ENCODE data around the gene ZNF516.

ZNF516 gene

GRCh38 chr18:76453932-76454331 lies 41.1 kb downstream of the ZNF516 start:
- no peaks in the 10 kb centered on the region for H3K9me3 ChIP-seq (ENCODE audit: low read length)
- no peak overlapping the region for H3K27ac ChIP-seq (ENCODE audit: low read depth, low read length, poor library complexity, severe bottlenecking)
- H3K4me3 ChIP-seq (ENCODE audit: low read depth, low read length, poor library complexity, severe bottlenecking): no peak overlapping the region
- no peaks in the 10 kb centered on the region for H3K27me3 ChIP-seq (ENCODE audit: insufficient read depth, low read length)
- no peak overlapping the region for H3K4me2 ChIP-seq (ENCODE audit: low read length)
- H3K9me2 ChIP-seq (ENCODE audit: low read depth, low read length): no peaks in the 10 kb centered on the region
- no peak overlapping the region for H2AFZ ChIP-seq (ENCODE audit: low read length)
- no peak overlapping the region for H3K9ac ChIP-seq (ENCODE audit: low read length)
- H3K79me2 ChIP-seq (ENCODE audit: insufficient read depth, low read length): peaks cover 4% of the 10 kb centered on the region; the same call in 1 of the 2 replicates
- peaks cover 17% of the 10 kb centered on the region for H3K4me1 ChIP-seq (ENCODE audit: insufficient read depth, low read length, severe bottlenecking)
- no peaks in the 10 kb centered on the region for H3K36me3 ChIP-seq (ENCODE audit: insufficient read depth, low read length)
- TF ChIP-seq CTCF (IDR thresholded peaks at IDR 0.05; ENCODE audit: low read length): no peak
- no peak for TF ChIP-seq EZH2 (IDR thresholded peaks at IDR 0.05; ENCODE audit: borderline replicate concordance, low read length)
- H4K20me1 ChIP-seq (ENCODE audit: insufficient read depth, low read length): 0 out of 2 replicates have a peak, but pooled peaks cover 4% of the 10 kb centered on the region
- no peaks in the 10 kb centered on the region for H3F3A ChIP-seq (ENCODE audit: insufficient read depth, low read length)

GRCh38 chr18:76453057-76453561 lies 41.9 kb downstream of the ZNF516 start:
- Histone ChIP-seq H3F3A (ENCODE audit: insufficient read depth, low read length) (no peaks in the 10 kb centered on the region), H3K4me2 (ENCODE audit: low read length) (no peak overlapping the region), H3K27ac (ENCODE audit: low read depth, low read length, poor library complexity, severe bottlenecking) (no peak overlapping the region), H3K79me2 (ENCODE audit: insufficient read depth, low read length) (peaks cover 4% of the 10 kb centered on the region; the same call in 1 of the 2 replicates), H3K4me1 (ENCODE audit: insufficient read depth, low read length, severe bottlenecking) (peaks cover 20% of the 10 kb centered on the region), H3K9ac (ENCODE audit: low read length) (no peak overlapping the region), H2AFZ (ENCODE audit: low read length) (no peak overlapping the region), H3K9me3 (ENCODE audit: low read length) (no peaks in the 10 kb centered on the region), H3K9me2 (ENCODE audit: low read depth, low read length) (no peaks in the 10 kb centered on the region), H3K36me3 (ENCODE audit: insufficient read depth, low read length) (no peaks in the 10 kb centered on the region), H4K20me1 (ENCODE audit: insufficient read depth, low read length) (0 out of 2 replicates have a peak, but pooled peaks cover 4% of the 10 kb centered on the region), H3K4me3 (ENCODE audit: low read depth, low read length, poor library complexity, severe bottlenecking) (no peak overlapping the region), H3K27me3 (ENCODE audit: insufficient read depth, low read length) (no peaks in the 10 kb centered on the region)
- no peak for TF ChIP-seq CTCF (IDR thresholded peaks at IDR 0.05; ENCODE audit: low read length)
- TF ChIP-seq EZH2 (IDR thresholded peaks at IDR 0.05; ENCODE audit: borderline replicate concordance, low read length): no peak

GRCh38 chr18:76452357-76452756 lies 42.7 kb downstream of the ZNF516 start:
- H3K9me2 ChIP-seq (ENCODE audit: low read depth, low read length): no peaks in the 10 kb centered on the region
- no peak overlapping the region for H3K4me3 ChIP-seq (ENCODE audit: low read depth, low read length, poor library complexity, severe bottlenecking)
- peaks cover 22% of the 10 kb centered on the region for H3K4me1 ChIP-seq (ENCODE audit: insufficient read depth, low read length, severe bottlenecking)
- H3K4me2 ChIP-seq (ENCODE audit: low read length): no peak overlapping the region
- H3F3A ChIP-seq (ENCODE audit: insufficient read depth, low read length): no peaks in the 10 kb centered on the region
- H3K9ac ChIP-seq (ENCODE audit: low read length): no peak overlapping the region
- no peak overlapping the region for H3K27ac ChIP-seq (ENCODE audit: low read depth, low read length, poor library complexity, severe bottlenecking)
- no peaks in the 10 kb centered on the region for H3K27me3 ChIP-seq (ENCODE audit: insufficient read depth, low read length)
- peaks cover 4% of the 10 kb centered on the region; the same call in 1 of the 2 replicates for H3K79me2 ChIP-seq (ENCODE audit: insufficient read depth, low read length)
- H2AFZ ChIP-seq (ENCODE audit: low read length): no peak overlapping the region
- no peaks in the 10 kb centered on the region for H3K36me3 ChIP-seq (ENCODE audit: insufficient read depth, low read length)
- H4K20me1 ChIP-seq (ENCODE audit: insufficient read depth, low read length): 0 out of 2 replicates have a peak, but pooled peaks cover 4% of the 10 kb centered on the region
- TF ChIP-seq EZH2 (IDR thresholded peaks at IDR 0.05; ENCODE audit: borderline replicate concordance, low read length): no peak
- TF ChIP-seq CTCF (IDR thresholded peaks at IDR 0.05; ENCODE audit: low read length): no peak
- no peaks in the 10 kb centered on the region for H3K9me3 ChIP-seq (ENCODE audit: low read length)

Data from OCI-LY1 (cell line).